22Rv1 (cell line): ENCODE measurements around the gene LYRM9.

Experiments used
- CTCF ChIP-seq: fragments of 450-650 bp; IDR thresholded peaks from 2 replicates; pipeline ENCODE4 v1.5.1; 2017; ENCODE audit warnings: mild to moderate bottlenecking
- ZFX ChIP-seq: fragments of 450-650 bp; IDR thresholded peaks from 2 replicates; pipeline ENCODE4 v1.6.1; 2017; ENCODE audit warnings: antibody characterized with exemption, borderline replicate concordance

DNA sequence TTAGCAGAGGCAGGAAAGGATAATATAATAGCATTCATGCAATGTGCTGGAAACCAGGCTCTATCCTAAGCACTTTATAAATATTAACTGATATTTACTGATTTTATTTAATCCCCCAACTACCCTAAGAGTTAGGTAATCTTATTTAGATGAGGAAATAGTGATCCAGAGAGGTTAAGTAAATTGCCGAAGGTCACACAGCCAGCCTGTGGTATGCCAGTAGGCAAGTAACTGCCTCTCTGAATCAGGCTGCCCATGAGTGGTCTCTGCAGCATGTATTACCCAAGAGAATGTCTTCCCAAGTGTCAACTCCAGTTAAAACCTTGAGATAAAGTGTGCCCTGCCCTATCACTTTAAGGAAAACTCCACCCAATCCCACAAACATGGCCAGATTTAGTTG is 25.3 kb upstream of the LYRM9 start:
- TF ChIP-seq CTCF, result no peak
- TF ChIP-seq ZFX, result no peak
